LNCAP (cell line): ENCODE data around the gene ARHGEF28.

ENCODE experiments used
- TF ChIP-seq, protein P1 (sequence below): fragments of 450-650 bp; IDR thresholded peaks from 2 replicates; pipeline ENCODE4 v1.5.1; 2017; ENCODE audit warnings: mild to moderate bottlenecking

The ARHGEF28 gene

DNA sequence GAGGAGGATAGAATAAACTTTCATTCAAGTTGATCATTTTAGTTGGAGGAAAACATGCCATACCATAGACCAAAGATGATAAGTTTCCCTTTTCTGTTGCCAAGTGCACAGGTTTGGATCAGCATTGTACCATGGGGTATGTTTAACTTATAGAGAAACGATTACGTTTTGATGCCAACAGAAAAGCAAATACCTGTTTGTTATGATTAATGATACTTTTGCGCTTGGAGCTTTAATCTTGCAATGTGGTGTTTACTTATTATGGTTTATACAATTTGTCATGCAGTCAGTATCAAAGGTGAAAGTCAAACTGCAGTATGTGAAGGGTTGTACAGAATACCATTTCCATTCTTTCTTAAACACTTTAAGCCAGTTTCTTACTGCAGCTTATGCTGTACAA lies 13.2 kb upstream of the ARHGEF28 start:
- TF ChIP-seq, protein P1, sequence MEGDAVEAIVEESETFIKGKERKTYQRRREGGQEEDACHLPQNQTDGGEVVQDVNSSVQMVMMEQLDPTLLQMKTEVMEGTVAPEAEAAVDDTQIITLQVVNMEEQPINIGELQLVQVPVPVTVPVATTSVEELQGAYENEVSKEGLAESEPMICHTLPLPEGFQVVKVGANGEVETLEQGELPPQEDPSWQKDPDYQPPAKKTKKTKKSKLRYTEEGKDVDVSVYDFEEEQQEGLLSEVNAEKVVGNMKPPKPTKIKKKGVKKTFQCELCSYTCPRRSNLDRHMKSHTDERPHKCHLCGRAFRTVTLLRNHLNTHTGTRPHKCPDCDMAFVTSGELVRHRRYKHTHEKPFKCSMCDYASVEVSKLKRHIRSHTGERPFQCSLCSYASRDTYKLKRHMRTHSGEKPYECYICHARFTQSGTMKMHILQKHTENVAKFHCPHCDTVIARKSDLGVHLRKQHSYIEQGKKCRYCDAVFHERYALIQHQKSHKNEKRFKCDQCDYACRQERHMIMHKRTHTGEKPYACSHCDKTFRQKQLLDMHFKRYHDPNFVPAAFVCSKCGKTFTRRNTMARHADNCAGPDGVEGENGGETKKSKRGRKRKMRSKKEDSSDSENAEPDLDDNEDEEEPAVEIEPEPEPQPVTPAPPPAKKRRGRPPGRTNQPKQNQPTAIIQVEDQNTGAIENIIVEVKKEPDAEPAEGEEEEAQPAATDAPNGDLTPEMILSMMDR, result no peak

DNA sequence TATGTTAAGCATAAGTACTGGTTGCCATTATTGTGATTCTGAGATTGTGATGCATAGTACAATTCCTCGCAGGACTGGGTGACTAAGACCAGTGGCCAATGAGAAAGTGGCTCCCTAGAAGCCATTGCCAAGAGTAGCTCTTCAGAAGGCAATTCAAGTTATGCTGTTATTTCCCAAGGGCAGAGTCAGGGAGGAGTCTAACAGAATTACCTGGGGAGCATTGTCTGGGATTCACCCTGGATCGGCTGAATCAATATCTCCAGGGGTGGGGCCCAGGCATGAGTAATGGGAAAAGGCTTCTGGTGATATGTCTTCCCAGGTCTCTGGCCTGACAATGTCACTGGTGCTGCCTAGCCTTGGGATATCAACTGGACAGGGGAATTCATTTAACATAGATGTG lies 10.9 kb upstream of the ARHGEF28 start:
- TF ChIP-seq, protein P1, result no peak

DNA sequence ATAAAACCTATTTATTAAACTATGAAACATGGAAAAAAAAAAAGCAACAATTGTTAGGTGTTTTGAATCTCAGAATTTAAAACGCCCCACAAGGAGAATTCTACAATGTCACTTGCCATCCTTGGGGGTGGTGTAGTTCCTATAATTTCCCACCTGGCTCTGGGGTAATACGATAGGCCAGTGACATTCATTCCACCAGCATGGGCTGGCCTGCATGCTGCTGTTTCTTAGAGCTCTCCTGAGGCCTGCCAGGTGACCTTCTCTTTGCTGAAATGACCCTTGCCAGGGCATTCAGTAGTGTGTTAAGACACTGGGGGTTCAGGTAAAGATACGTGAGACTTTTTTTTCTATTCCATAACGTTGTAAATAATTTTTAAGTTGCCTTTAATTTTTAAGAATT lies 10.0 kb upstream of the ARHGEF28 start:
- TF ChIP-seq, protein P1, result no peak

DNA sequence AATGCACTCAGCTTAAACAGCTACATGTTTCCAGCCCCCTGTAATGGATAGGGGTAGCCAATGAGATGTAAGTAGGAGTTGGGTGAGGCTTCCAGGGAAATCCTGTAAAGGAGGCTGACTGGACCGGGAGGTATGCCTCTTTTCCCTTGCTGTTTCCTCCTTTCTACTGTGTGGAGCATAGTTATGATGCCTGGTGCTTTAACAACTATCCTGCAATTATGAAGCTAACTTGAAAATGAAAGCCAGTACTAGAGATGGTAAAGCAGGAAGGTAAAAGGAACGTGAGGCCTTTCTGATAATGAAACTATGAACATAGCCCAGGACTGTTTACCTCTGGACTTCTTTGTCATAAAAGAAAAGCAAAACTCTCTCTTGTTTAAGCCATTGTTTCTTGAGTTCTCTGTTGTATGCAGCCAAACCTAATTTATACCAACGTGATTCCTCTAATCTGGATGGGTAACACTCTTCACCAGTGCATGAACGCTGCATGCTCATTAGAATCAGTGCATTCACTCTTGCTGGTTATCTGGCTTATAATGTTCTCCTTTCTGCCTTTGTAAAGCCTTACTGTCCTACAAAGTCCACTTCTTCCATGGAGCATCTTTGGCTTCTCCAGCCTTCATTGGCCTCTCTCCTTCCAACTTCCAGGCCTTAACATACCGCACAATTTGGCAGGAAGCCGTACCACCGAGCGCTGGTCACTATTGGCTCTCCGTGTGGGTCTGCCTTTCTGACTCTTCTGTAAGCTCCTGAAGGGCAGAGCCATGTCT lies 8.3 kb upstream of the ARHGEF28 start:
- TF ChIP-seq, protein P1, result no peak

DNA sequence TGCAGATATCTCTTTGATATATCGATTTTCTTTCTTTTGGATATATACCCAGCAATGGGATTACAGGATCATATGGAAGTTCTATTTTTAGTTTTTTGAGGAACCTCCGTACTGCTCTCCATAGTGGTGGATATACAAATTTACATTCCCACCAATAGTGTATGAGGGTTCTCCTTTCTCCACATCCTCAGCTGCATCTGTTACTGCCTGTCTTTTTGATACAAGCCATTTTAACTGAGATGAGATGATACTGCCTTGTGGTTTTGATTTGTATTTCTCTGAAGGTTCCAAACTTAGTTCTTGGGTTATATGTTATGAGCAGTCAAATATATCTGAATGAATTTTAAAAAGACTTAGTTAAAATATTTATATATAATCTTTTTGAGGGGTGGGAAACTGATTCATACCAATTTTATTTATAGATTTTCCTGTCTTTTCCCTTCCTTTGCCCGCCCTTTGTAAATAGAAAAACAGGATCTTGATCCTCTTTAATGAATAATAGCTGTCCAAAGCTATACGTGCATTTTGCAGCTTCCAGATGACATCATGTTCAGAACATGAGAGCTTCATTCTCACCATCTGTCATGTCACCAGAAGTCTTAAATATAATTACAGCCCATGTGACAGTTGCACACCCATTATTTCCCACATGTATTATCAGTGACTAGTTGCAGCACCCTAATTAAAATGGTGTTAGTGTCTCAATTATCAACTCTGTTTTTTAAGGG lies 6.2 kb upstream of the ARHGEF28 start:
- TF ChIP-seq, protein P1, result no peak

DNA sequence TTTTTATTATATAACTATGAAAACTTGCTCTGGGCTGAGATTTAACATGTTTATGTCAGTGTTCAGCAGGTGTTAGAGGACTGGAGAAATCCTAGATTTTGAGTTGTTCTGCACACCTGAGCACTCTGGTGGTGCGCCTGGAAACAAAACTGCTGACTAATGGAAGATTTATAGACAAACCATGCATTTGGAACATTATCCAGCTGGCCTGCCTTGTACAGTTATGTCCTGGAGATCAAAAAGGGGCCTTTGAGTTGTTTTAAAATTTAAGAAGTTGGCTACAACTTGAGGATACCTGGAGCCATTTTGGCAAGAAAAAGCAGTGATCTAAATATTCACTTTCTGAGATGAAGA lies 5.7 kb upstream of the ARHGEF28 start:
- TF ChIP-seq, protein P1, result no peak

- TF ChIP-seq, protein P1, result no peak
Measured at GRCh38 chr5:73623060-73623459, 2.9 kb upstream of the ARHGEF28 start.
